ENCODE results near the gene BTRC. TPM values are rescaled to one million over a fixed set of nuclear protein-coding genes. Genes with fewer than 3 reads are reported as not detected.

The BTRC gene
- polyA plus RNA-seq, 3 donors: 22.0 to 25.3 (median 23.7) TPM

DNA sequence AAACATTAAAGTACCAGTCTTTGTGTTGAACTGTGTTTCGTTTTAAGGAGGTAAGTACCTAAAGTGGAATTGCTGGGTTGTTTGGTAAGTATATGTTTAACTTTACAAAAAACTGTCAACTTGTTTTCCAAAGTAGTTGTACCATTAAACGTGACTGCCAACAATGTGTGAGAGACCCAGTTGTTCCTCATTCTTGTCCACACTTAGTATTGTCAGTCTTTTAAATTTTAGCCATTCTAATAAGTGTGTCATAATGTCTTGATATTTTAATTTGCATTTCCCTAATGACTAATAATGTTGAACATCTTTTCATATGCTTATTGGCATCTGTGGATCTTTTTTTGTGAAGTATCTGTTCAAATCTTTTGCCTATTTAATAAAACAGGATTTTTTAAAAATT is 159.8 kb downstream of the BTRC start:
- no peak for DNase-seq

GRCh38 chr10:101525848-101526247 is 171.9 kb downstream of the BTRC start:
- DNase-seq: no peak

DNA sequence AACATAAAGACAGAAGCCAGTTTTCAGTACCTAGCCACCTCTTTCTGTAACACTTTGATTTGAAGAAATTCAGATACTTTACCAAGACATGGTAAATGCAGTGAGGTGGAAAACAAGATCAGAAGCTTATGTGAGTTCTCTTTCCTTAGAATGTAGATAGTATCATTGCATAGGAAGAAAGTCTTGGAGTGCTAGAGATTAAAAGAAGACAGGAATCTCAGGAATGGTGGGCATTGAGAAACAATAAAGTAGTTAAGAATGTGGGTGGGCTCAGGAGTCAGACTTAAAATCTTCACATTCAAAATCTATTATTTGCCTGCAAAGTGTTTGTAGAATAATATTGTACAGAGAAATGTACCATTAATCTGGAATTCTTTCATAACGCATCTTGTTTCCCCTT is 175.2 kb downstream of the BTRC start:
- DNase-seq: no peak

DNA sequence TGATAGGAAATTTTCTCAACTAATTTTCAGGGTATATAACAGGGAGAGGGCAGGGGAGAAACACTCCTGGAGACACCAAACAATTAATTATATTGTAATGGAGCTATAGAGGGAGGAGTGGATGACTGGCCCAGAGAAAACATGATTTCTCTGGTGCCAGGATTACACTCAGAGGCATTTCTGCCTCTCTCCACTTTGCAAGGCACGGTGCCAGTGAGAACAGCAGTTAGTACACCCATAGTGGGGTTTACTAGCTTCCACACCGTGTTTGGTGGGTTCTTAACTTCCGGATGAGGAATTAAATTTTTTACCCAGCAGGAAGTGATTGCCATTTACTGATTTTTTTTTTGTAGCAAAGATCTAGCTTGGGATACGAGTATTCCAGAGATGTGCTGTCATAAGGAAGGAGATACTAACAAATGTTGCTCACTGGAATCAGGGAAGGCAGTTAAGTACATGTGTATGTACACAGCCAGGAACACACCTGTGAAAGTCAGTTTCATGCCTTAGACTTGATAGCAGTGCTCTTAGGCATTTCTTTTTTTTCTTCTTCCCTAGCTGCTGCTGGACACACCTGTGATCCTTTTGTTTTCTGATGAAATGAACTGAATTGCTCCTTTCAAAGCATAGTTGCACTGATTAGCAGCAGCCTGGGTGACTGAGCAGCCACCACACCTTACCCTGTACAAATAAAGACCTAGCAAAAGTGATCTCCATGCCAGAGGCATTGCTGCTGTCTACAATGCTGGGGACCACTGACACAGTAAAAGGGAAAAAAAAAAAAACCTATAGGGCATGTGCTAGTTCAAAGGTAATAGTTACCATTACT is 176.0 kb downstream of the BTRC start:
- no peak for DNase-seq

GRCh38 chr10:101535949-101536348 is 182.0 kb downstream of the BTRC start:
- no peak for DNase-seq

DNA sequence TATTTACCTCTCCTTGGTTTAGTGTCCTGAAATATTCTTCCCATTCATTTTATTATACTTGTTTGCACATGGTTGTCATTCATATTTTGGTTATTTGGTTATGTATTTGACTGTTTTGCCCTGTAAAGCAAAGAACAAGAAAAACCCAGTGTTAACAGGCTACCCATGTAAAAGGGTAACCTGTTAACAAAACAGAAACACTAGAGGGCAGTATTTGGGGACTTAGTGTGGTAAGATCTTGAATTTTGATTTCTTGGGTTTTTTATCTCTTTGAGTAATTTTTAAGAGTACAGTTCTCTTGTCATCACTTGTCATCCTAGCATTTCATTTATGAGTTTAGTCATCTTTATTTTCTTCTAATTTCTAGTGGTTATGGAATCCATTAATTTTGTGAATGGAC is 182.8 kb downstream of the BTRC start:
- DNase-seq: no peak

- peak; percentile 33 for DNase-seq
Measured at GRCh38 chr10:101538446-101538845, 184.5 kb downstream of the BTRC start.

DNA sequence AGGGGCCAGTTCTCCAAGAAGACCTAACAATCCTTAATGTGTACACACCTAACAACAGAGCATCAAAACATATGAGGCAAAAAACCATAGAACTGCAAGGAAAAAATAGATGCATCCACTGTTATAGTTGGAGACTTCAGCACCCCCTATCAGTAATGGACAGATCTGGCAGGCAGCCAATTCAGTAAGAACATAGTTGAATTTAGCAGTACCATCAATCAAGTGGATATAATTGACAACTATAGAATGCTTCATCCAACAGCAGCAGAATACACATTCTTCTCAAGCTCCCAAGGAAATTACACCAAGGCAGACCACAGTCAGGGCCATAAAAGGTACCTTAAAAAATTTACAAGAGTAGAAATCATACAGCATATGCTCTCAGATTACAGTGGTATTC is 191.9 kb downstream of the BTRC start:
- DNase-seq: no peak

- no peak for DNase-seq
Measured at GRCh38 chr10:101550965-101551364, 197.0 kb downstream of the BTRC start.

- no peak for DNase-seq
Measured at GRCh38 chr10:101552442-101552841, 198.5 kb downstream of the BTRC start.

DNA sequence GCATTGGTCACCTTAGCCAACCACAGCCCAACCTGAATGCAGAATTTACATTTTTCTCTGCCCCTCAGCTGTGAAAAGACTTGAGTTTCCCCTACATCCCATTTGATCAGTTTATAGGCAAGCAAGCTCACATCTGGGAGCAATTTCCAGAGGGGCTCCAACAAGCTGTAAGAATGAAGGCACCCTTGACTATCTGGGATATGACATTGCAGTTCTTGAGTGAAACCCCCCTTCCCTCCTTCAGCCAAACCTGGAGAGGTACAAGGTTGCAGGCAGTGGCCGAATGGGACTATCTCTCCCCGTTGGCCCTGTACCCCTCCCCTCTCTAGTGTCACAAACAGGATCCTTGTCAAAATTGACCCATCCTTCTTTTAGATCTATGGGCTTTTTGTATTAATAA is 203.6 kb downstream of the BTRC start:
- DNase-seq: no peak

DNA sequence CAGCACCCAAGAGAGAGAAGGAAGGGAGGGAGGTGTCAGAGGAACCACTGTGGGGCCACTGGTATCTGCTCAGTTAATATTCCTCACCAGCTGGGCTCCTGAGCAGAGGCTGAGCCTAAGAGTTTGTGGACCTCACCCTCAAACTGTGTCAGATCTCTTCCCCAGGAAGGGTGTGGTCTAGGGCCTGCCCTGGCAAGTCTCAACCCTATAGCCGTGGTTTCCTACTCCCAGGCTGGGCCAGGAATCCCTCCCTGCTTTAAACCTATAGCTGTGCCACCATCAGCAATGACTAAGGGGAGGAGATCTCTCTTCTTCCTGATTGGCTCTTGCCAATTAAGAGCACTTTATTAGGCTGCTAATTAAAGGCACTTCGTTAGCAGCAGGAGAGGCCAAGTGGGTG is 204.2 kb downstream of the BTRC start:
- no peak for DNase-seq

DNA sequence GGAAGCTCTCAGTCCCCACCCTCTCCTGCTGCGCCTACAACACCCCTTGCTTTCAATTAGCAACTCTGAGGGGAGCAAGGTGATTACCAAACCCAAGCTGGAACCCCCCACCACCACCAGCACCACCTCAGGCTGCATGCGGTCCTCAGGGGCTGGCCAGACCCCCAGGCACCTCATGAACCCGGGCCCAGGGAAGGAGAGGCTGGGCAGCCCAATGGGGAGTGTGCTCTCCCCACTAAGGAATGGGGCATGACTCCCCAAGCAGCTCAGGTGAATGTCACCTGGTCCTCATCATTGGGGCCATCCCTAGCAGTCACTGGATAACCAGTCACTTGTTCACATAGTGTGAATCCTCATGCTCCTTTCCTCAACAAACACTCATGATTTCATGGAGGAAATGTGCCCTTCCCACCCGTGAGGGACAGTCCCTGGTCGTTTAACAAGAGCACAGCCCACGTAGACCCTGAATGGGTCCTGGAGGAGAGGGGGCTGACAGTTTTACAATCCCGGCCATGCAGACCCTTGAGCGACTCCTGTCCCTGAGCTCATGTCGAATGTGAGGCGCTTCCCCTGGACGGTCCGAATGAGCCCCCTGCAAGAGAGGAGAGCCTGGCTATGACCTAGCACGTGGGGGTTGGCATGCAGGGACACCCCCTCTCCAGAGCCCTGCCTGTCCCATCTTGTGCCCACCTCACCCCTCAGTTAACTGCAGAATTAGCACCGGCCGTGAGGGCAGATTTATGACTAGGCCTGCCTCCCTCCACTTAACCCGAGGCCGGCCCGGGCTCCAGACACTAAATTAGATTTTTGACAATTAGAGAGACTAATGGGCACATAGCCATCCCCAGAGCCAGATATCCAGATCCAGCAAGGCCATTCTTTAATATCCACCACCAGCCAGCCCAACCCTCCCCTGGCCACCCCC is 205.0 kb downstream of the BTRC start:
- no peak for DNase-seq

DNA sequence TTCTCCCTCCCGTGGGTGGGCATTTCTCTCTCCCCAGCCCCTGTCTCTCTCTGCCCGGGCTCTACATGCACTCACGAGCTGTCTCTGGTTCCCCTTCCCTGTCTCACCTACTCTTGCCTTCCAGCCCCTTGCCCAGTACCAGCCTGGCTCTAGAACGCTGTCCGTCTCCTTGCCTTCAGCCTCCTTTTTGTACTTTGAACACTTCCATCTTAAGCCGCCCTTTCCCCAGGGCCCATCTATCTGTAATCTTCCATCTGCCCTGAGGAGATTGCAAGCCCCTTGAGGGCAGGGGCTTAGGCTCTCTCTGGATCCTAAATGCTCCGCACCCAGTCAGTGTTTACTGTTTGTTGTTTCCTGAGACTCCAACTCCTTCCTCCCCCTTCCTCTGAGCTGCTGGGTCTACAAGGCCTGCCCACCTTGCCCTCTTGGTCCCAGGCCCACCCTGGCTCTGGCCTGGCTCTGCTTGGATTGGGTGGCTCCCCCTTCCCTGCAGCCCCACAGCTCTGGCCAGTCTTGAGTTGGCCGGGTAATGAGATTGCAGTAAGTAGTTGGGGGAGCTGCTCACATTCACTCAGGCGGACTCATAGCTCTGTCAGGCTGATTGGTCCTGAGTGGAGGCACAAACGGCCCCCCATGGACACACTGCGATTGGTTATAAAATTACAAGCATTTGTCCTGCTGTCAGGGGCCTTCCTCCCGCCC is 205.8 kb downstream of the BTRC start:
- no peak for DNase-seq

- no peak for DNase-seq
Measured at GRCh38 chr10:101560298-101561067, 206.5 kb downstream of the BTRC start.

DNA sequence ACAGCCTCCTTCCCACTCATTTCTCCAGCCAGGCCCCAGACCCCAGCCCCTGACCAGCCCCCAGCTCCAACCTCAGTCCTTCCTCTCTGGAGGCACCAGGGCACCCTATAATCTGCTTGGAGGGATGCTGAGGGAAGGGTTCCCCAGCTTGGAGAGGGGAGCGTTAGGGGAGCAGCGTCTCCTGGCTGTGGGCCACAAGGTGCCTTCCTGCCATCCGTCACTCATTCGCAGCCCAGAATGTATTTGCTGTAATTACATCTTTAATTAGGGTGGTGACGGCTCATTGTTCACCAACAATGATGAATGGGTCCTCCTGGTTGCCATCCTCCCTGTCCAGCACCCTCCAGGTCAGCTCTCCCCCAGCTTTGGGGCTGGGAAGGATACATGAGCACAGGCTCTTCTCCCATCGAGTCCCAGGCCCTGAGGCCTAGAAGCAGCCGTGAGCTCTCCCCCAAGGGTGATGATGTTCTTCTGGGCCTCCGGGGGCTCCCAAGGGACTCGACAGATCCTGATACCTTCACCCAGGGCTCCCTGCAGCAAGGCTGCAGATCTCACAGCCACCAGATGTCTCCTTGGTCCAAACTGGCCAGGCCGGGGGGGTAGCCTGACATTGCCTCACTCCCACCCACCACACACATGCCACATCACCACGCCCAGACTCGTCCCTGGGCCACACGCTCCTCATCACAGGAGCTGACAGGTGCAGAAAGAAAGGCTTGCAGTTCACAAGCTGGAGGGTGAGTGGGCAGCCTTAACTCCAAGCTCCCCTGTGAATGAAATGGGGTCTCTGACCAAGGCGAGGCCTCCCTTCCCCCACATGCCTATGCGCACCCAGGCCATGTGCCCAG is 207.3 kb downstream of the BTRC start:
- no peak for DNase-seq

DNA sequence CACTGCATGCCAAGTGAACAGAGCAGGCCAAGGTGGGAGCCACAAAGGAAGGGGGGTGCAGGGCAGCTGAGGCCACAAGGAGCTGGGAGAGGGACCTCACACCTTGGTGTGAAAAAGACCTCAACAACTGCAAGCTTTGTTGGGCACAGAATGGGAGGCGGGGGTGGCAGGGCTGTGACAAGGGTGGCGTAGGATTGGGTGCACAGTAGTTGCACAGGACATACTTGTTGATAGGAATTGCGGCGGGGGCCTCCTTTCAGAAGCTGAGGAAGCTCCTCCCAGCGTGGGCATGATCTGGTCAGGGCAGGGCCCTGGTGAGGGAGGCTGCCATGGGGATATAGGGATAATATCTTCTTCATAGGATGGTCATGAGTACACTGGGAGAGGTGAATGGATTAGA is 208.3 kb downstream of the BTRC start:
- no peak for DNase-seq

DNA sequence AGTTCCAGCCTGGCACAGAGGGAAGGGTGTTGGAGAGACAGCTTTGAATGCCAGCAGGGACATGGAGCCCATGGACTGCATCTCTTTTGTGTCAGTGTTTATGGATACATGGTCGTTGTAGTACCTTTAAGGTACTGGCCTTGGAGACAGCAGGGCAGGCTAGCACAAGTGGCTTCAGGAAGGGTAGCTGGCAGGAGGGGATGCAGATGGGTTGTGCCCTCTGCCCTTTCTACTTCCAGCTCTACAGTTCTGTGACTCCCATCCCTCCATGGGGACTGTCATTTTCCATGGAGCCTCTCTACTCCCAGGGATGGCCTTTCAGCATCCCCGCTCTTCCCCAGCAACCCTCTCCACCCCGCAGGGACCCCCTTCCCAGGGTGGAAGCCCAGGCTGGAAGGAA is 209.0 kb downstream of the BTRC start:
- DNase-seq: no peak

DNA sequence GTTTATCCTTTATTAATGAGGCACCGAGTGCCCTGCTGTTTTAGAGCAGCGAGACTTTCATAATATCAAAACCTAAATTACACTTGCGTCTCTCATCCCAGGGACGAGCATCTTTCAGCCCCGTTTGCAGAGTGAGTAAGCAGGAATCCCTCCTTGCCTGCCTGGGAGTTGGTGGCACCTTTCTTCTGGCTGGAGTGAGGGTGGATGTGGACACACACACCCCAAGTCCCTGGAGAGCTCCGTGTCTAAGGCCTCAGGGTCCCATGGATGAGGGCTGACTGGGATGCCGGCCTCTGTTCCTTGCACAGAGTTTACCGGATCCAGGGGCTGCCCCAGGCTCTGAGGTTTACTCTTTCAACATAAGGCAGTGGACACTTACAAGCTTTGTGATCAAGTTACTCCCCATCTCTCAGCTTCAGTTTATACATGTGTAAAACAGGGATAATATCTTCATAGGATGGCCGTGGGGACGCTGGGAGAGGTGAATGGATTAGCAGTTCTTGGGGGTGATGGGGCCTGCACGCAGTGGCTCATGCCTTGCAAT is 209.6 kb downstream of the BTRC start:
- DNase-seq: no peak

DNA sequence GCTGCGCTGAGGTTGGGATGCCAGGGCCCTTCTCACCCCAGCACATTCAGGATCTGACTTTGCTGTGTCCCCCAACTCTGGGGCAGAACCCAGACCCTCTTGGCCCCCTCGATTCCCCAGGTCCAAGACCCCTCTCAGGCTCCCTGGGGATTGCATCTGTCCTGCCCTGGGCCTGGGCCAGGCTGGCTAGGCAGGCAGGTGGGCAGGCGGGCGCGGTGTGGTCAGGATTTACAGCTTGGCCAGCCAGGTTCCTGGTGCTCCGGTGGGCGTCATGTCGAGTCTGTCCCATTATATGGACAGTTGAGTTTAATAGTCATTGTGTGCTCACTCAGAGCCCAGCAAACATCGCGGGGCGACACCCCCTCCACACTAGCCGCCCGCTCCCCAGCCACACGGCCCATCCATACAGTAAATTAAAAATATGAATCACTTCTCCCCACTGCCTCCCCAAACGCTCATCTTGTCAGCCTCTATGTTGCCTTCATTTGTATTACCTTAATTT is 210.6 kb downstream of the BTRC start:
- no peak for DNase-seq

Data from renal pelvis (tissue), 4 donors.